Gastroesophageal sphincter (tissue), 3 donors: Measurements from ENCODE around the gene TNFRSF19.

Source experiments
- CTCF ChIP-seq, 4 experiments: fragments of 200-600 bp in 2 of 4; fragments of 450-650 bp in 2 of 4; sonication (generic) in 1 of 4; IDR thresholded peaks; one replicate each; pipeline ENCODE4 v1.5.1; 2017 to 2019; ENCODE audit warnings: antibody characterized with exemption in 4 of 4, mild to moderate bottlenecking in 2 of 4, moderate library complexity in 2 of 4
- POLR2A ChIP-seq, 2 donors: fragments of 450-650 bp; IDR thresholded peaks; one replicate each; pipeline ENCODE4 v1.6.1; 2017; ENCODE audit warnings: antibody characterized with exemption in 2 of 2, mild to moderate bottlenecking in 2 of 2, moderate library complexity in 1 of 2

GRCh38 chr13:23722726-23723453 is 152.7 kb downstream of the TNFRSF19 start:
- TF ChIP-seq CTCF (IDR thresholded peaks at IDR 0.05): no peak
- no peak for TF ChIP-seq POLR2A (IDR thresholded peaks at IDR 0.05)
